ENCODE results near the gene MTUS2. TPM values are rescaled to one million over a fixed set of nuclear protein-coding genes. Genes with fewer than 3 reads are reported as not detected.

The MTUS2 gene
- total RNA-seq, 2 donors from 2014 or later = 4.0 to 5.4 TPM

DNA sequence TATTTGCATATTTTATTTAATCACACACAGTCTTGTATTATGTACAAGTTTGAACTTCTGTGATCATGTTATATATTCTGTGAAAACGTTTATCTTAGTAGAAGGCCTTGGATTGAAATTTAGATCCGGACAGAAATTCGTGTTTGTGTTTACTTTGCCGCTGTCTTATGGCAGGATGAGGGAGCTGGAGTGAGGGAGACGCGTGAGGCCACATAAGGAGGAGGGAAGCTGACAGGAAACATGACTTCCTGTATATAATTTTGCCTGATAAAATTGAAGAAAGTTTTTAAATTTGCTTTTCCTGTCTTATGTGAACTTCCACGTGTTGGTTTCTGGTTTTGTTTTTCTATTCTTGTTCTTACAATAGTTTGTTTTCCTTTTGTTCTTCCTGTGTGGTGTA lies 200.2 kb downstream of the MTUS2 start:
- ATAC-seq = no peak
- Histone ChIP-seq H3K27me3 (no peaks in the 10 kb centered on the region), H3K4me3 (no peak overlapping the region), H3K4me1 (no peaks in the 10 kb centered on the region), H3K9me3 (no peaks in the 10 kb centered on the region), H3K27ac (no peak overlapping the region), H3K36me3 (replicated peaks in 1 of 2; ENCODE audit: insufficient read depth in 1 of 2, low read depth in 2 of 2) (no peaks in the 10 kb centered on the region)
- intact Hi-C loops (cut with DNase I) = no loop called here
- no peak for DNase-seq
- TF ChIP-seq, protein P1, sequence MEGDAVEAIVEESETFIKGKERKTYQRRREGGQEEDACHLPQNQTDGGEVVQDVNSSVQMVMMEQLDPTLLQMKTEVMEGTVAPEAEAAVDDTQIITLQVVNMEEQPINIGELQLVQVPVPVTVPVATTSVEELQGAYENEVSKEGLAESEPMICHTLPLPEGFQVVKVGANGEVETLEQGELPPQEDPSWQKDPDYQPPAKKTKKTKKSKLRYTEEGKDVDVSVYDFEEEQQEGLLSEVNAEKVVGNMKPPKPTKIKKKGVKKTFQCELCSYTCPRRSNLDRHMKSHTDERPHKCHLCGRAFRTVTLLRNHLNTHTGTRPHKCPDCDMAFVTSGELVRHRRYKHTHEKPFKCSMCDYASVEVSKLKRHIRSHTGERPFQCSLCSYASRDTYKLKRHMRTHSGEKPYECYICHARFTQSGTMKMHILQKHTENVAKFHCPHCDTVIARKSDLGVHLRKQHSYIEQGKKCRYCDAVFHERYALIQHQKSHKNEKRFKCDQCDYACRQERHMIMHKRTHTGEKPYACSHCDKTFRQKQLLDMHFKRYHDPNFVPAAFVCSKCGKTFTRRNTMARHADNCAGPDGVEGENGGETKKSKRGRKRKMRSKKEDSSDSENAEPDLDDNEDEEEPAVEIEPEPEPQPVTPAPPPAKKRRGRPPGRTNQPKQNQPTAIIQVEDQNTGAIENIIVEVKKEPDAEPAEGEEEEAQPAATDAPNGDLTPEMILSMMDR (IDR thresholded peaks at IDR 0.05) = no peak
- no peak for TF ChIP-seq POLR2A (IDR thresholded peaks at IDR 0.05)
- 45 to 54% methylated on average over 7 of the region's 7 CpGs for WGBS, 2 donors

DNA sequence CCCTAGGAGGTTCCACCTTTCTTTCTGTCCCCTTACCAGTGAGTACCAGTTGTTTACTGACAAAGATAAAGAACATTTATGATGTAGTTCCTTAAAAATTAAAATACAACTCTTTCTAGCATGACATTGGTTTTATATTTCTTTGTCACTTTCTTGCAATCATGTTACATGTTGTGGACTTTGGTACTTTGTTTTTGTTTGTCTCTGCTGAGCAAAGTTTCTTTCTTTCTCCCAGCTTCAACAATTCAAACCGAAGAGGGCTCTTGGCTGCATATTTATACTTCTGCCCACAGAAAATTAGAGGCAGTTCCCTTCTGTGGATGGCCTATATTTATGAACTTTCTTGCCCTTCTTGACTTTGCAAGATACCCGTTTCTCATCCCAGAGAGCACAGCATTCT lies 201.2 kb downstream of the MTUS2 start:
- intact Hi-C loops (cut with DNase I) = no loop called here
- H3K36me3 ChIP-seq (replicated peaks in 1 of 2; ENCODE audit: insufficient read depth in 1 of 2, low read depth in 2 of 2) = no peaks in the 10 kb centered on the region
- TF ChIP-seq POLR2A (IDR thresholded peaks at IDR 0.05) = no peak
- TF ChIP-seq, protein P1 (IDR thresholded peaks at IDR 0.05) = no peak
- H3K27ac ChIP-seq = no peak overlapping the region
- no peak overlapping the region for H3K4me3 ChIP-seq
- 58 to 71% methylated on average over 2 of the region's 2 CpGs for WGBS, 2 donors
- DNase-seq = no peak
- no peaks in the 10 kb centered on the region for H3K4me1 ChIP-seq
- H3K27me3 ChIP-seq = no peaks in the 10 kb centered on the region
- no peaks in the 10 kb centered on the region for H3K9me3 ChIP-seq
- no peak for ATAC-seq

DNA sequence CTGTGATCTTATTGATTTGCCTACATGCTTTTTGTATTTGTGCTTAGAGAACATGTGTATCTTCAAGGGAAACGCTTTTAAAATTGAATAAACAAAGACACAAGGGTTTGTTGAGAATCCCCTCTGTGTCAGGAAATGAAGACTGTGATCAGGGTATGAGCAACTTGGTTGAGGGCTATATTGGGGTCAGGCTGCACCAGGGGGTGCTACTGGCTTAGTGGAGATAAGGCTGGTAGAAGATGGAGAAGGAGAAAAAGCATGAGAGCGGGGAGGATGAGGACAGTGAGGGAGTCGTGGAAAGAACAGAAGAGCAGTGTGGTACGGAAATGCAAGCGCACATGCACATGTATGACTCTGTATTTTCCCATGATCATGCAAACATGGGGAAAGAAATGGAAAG lies 201.6 kb downstream of the MTUS2 start:
- ATAC-seq (no peak), DNase-seq (no peak)
- H3K27me3 ChIP-seq = no peaks in the 10 kb centered on the region
- TF ChIP-seq POLR2A (IDR thresholded peaks at IDR 0.05) = no peak
- TF ChIP-seq, protein P1 (IDR thresholded peaks at IDR 0.05) = no peak
- H3K36me3 ChIP-seq (replicated peaks in 1 of 2; ENCODE audit: insufficient read depth in 1 of 2, low read depth in 2 of 2) = no peaks in the 10 kb centered on the region
- no peaks in the 10 kb centered on the region for H3K4me1 ChIP-seq
- WGBS, 2 donors = 75 to 76% methylated on average over 5 of the region's 5 CpGs
- H3K4me3 ChIP-seq = no peak overlapping the region
- no peak overlapping the region for H3K27ac ChIP-seq
- no peaks in the 10 kb centered on the region for H3K9me3 ChIP-seq
- intact Hi-C loops (cut with DNase I) = no loop called here

DNA sequence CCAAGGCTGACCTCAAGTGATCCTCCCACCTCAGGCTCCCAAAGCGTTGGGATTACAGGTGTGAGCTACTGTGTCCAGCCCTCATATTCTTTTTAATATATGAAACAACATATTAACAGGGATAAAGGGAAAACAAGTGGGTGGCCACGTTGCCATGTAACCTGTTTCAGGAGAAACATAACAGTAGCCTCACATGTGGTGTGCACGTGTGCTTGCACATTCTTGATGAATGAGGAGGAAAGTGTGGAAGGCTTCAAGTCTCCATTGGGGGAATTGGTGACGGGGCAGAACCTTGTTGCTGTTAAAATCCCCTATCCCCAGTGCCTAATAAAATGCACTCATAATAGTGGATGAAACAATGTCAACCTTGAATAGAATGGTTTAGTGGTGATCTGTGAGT lies 202.3 kb downstream of the MTUS2 start:
- H3K4me1 ChIP-seq = no peaks in the 10 kb centered on the region
- no peaks in the 10 kb centered on the region for H3K36me3 ChIP-seq (replicated peaks in 1 of 2; ENCODE audit: insufficient read depth in 1 of 2, low read depth in 2 of 2)
- H3K9me3 ChIP-seq = no peaks in the 10 kb centered on the region
- DNase-seq = no peak
- H3K27me3 ChIP-seq = no peaks in the 10 kb centered on the region
- intact Hi-C loops (cut with DNase I) = no loop called here
- TF ChIP-seq, protein P1 (IDR thresholded peaks at IDR 0.05) = no peak
- no peak for TF ChIP-seq POLR2A (IDR thresholded peaks at IDR 0.05)
- 81 to 87% methylated on average over 4 of the region's 4 CpGs for WGBS, 2 donors
- no peak overlapping the region for H3K4me3 ChIP-seq
- ATAC-seq = no peak
- no peak overlapping the region for H3K27ac ChIP-seq

DNA sequence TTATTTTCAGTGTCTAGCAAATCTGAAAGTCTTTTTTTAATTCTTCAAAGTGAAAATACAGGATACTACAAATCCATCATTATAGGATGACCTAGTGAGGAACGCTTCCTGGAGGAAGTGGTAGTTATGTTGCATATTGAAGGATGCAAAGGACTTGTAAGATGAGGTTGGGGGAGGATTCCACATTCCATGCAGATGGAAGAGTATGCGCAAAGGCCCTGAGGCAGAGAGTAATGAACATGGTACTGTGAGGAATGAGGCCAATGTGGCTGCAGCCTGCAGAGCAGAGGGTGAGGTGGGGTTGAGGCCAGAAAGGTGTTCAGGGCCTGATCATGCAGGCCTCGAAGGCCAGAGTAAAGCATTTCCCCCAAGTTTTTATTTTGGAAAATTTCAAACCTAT lies 202.8 kb downstream of the MTUS2 start:
- Histone ChIP-seq H3K9me3 (no peaks in the 10 kb centered on the region), H3K4me3 (no peak overlapping the region), H3K4me1 (no peaks in the 10 kb centered on the region), H3K27ac (no peak overlapping the region), H3K27me3 (no peaks in the 10 kb centered on the region), H3K36me3 (replicated peaks in 1 of 2; ENCODE audit: insufficient read depth in 1 of 2, low read depth in 2 of 2) (no peaks in the 10 kb centered on the region)
- TF ChIP-seq, protein P1 (IDR thresholded peaks at IDR 0.05) = no peak
- TF ChIP-seq POLR2A (IDR thresholded peaks at IDR 0.05) = no peak
- ATAC-seq (no peak), DNase-seq (no peak)
- WGBS, 2 donors = 86 to 88% methylated on average over 3 of the region's 3 CpGs
- intact Hi-C loops (cut with DNase I) = no loop called here

Data from body of pancreas (tissue), 4 donors.